Calu3 (cell line): ENCODE measurements around the gene GPR148. TPM values are rescaled to one million over a fixed set of nuclear protein-coding genes. Genes with fewer than 3 reads are reported as not detected.

Experiments
- BruUV-seq: library from RNA; stranded (reverse); fragments of 400-500 nt; replicated peaks from 2 replicates; lab custom pipeline; 2021; lab: Mats Ljungman, UMichigan
- CTCF ChIA-PET: fragments of 300-600 bp; sonication (Branson Sonifier 250); formaldehyde crosslinking; loops from one replicate; lab custom pipeline; 2022; ENCODE audit warnings: antibody characterized with exemption; lab: Charles Lee
- DNase-seq: peaks from one replicate; pipeline ENCODE4 v3.0.0; 2022
- H3K27ac Mint-ChIP-seq: one replicate; pipeline ENCODE4 v1.8.0; 2022; ENCODE audit warnings: mixed read lengths; ENCODE audit not compliant: unreplicated experiment
- H3K27me3 Mint-ChIP-seq: one replicate; pipeline ENCODE4 v1.8.0; 2022; ENCODE audit warnings: mixed read lengths; ENCODE audit not compliant: unreplicated experiment
- H3K36me3 Mint-ChIP-seq: one replicate; pipeline ENCODE4 v1.8.0; 2022; ENCODE audit warnings: mild to moderate bottlenecking, moderate library complexity, mixed read lengths; ENCODE audit not compliant: insufficient read depth, unreplicated experiment
- H3K4me1 Mint-ChIP-seq: one replicate; pipeline ENCODE4 v1.8.0; 2022; ENCODE audit warnings: mild to moderate bottlenecking, low read depth, mixed read lengths; ENCODE audit not compliant: unreplicated experiment
- H3K4me3 Mint-ChIP-seq: one replicate; pipeline ENCODE4 v1.8.0; 2022; ENCODE audit warnings: mild to moderate bottlenecking, low read depth, moderate library complexity, mixed read lengths; ENCODE audit not compliant: unreplicated experiment
- H3K9me3 Mint-ChIP-seq: one replicate; pipeline ENCODE4 v1.8.0; 2022; ENCODE audit warnings: low read depth, mixed read lengths; ENCODE audit not compliant: unreplicated experiment
- CTCF ChIP-seq: fragments of 200-600 bp; IDR thresholded peaks from one replicate; pipeline ENCODE4 v1.8.0; 2022; ENCODE audit warnings: antibody characterized with exemption; ENCODE audit not compliant: unreplicated experiment
- intact Hi-C: fragments of 100-400 bp; cut with micrococcal nuclease; formaldehyde crosslinking; loops from one replicate; pipeline ENCODE4 v1.10.0; 2022; ENCODE audit not compliant: unreplicated experiment
- total RNA-seq: library from RNA; stranded (reverse); gene quantifications from 2 replicates; pipeline ENCODE4 v1.2.3, GENCODE V29; 2022

GPR148 gene
- total RNA-seq, 1 experiment from 2014 or later: not detected

- H3K36me3 Mint-ChIP-seq: peaks cover 4% of the 10 kb centered on the region
- no peaks in the 10 kb centered on the region for H3K9me3 Mint-ChIP-seq
- no peak overlapping the region for H3K27ac Mint-ChIP-seq
- BruUV-seq: no TSS peak
- intact Hi-C loops: no loop called here
- no peak for TF ChIP-seq CTCF
- no peaks in the 10 kb centered on the region for H3K4me1 Mint-ChIP-seq
- H3K27me3 Mint-ChIP-seq: peaks cover 71% of the 10 kb centered on the region
- H3K4me3 Mint-ChIP-seq: no peak overlapping the region
- DNase-seq: no peak
- CTCF ChIA-PET: no interaction called here
These were observed 31.3 kb downstream of the GPR148 start for GRCh38 chr2:130759906-130760753.

DNA sequence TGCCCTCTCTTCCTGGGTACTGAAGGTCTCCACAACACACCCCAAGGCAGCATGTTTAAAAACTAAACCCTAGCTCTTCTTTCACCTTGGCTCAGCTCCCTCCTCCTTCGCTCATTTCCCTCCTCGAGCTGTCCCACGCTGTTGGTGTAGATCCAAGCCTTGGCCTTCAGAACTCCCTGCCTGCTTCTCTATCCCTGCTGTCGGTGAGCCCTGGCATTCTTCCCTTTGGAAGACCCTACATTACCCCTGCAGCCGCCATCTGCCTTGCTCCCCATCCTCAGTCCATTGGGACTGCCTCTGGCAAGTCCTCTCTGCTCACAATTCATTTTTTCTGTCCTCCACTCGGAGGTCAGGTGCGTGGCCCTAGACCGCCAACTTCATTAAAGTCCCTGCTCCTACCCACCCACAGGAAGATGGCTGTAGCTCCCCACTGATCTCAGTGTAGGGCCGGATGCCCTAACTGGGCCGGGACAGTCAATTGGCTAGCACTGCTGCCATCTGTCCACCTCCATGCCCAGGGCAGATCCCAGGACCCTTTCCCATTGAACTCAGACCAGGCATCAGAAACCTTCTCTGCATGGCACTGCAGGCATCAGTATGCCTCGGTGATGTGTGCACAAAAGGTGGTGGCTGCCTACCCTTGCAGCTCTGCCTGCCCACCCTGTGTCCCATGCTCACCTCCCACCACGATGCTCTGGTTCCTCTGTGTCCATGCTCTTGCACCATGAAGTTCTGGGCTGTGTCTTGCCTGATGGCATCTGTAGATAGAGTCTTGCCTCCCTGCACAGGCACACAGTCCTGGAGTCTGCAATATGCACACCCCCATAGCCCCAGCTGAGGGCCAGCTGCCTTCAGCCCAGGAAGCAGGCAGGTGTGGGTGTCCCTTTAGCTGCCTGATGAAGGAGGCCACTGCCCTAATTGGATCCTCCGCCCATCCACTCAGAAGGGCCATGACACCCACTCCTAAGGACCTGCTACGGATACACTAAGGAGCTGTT lies 32.2 kb downstream of the GPR148 start:
- Mint-ChIP-seq H3K27ac (no peak overlapping the region), H3K9me3 (no peaks in the 10 kb centered on the region), H3K27me3 (peaks cover 62% of the 10 kb centered on the region), H3K4me1 (no peaks in the 10 kb centered on the region), H3K36me3 (no peaks in the 10 kb centered on the region), H3K4me3 (no peak overlapping the region)
- intact Hi-C loops: no loop called here
- TF ChIP-seq CTCF: no peak
- CTCF ChIA-PET: no interaction called here
- BruUV-seq: no TSS peak
- DNase-seq: no peak

GRCh38 chr2:130762031-130762909 lies 33.4 kb downstream of the GPR148 start:
- Mint-ChIP-seq H3K4me1 (no peaks in the 10 kb centered on the region), H3K27me3 (peaks cover 62% of the 10 kb centered on the region), H3K4me3 (no peak overlapping the region), H3K27ac (no peak overlapping the region), H3K36me3 (no peaks in the 10 kb centered on the region), H3K9me3 (no peaks in the 10 kb centered on the region)
- no peak for DNase-seq
- CTCF ChIA-PET: no interaction called here
- BruUV-seq: no TSS peak
- no peak for TF ChIP-seq CTCF
- intact Hi-C loops: no loop called here

DNA sequence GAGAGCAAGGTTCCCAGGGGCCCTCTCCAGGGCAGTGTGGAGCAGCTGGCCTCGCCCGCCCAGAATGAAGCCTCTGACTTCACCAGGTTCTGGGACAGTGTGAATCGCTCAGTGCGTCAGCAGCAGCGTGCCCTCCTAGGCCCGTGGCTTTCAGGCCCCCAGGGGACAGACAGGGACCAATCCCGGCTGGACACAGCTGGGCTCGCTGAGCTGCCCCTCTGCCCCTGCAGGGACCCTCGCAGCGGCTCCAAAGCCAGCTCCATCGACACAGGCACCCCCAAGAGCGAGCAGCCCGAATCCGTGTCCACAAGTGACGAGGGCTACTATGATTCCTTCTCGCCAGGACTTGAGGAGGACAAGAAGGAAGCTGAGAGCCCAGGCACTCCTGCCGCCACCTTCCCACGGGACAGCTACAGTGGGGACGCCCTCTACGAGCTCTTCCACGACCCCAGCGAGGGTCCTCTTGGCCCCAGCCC lies 34.1 kb downstream of the GPR148 start:
- CTCF ChIA-PET: no interaction called here
- H3K27me3 Mint-ChIP-seq: peaks cover 62% of the 10 kb centered on the region

More for the DNA sequence above, 34.1 kb downstream of the GPR148 start:
- no peak for DNase-seq
- Mint-ChIP-seq H3K36me3 (no peaks in the 10 kb centered on the region), H3K4me3 (no peak overlapping the region), H3K9me3 (no peaks in the 10 kb centered on the region), H3K4me1 (no peaks in the 10 kb centered on the region), H3K27ac (no peak overlapping the region)
- no TSS peak for BruUV-seq
- TF ChIP-seq CTCF: no peak
- intact Hi-C loops: no loop called here
